Articular chondrocyte of knee joint (primary cell): ENCODE data around the gene ITFG2. TPM values are rescaled to one million over a fixed set of nuclear protein-coding genes. Genes with fewer than 3 reads are reported as not detected.

Source experiments
- total RNA-seq: library from RNA; depleted of rRNA; stranded (reverse); fragments of >200 nt; gene quantifications from 2 replicates; pipeline ENCODE4 v1.2.3, GENCODE V29; 2012

ITFG2 gene
- total RNA-seq = 17.2 and 20.0 TPM in 2 replicates

GRCh38 chr12:2812290-2813213 lies at the start of gene ITFG2:
ITFG2 (plus strand) TSS chr12:2812668; CDS start chr12:2812761, 93 bp downstream.

GRCh38 chr12:2794736-2795289 lies 17.7 kb upstream of the ITFG2 start, which contains the start of gene FKBP4:
FKBP4 (plus strand) TSS chr12:2794970; CDS start chr12:2795140, 170 bp downstream.

DNA sequence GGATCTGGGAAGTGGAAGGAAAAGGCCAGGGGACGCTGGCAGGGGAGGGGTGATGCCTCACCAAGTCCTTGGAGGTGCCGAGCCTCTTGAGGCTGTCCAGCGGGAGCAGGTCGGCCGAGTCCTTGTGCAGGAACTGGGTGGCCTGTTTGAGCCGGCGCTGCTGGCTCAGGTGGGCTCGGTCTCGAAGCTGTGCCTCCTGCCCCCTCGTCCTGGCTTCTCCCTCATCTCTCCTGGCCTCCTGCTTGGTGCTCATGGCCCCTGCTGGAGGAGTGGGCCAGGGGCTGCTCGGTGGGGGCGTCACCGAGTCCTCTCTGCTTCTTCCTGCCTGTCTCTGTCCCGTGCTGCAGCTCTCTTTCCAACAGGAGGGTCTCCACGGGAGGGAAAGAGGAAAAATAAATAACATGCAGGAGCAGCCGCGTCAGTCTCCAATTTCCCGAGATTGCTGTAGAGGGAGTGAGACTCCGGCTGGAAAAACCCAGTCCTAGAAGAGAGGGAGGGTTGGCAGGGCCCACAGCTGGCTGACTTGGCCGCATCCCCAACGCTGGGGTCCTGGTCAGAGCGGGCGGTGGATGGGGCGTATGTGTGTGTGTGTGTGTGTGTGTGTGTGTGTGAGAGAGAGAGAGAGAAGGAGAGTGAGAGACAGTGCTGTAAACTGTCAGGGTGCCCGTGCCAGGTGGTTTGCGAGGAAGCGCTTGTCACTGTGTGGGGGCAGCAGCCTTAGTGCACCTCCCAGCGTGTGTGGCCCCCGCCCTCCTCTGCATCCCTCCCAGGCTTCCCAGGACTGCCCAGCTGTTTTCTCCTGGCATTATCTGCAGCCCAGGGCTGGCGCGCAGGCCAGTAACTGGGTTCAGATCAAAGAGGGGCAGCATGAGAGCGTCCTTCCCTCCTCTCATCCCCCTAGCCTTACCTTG lies 22.4 kb downstream of the ITFG2 start, which contains the start of gene NRIP2:
NRIP2 (minus strand) TSS at position 455 of the 911 bp plus-strand sequence; CDS start at position 403, 52 bp downstream.

GRCh38 chr12:2857021-2857431 lies 44.6 kb downstream of the ITFG2 start, which contains the start of gene TEX52:
TEX52 (minus strand) TSS chr12:2857039; CDS start chr12:2857026, 13 bp downstream.

Other genes starting within 250 kb of the ITFG2 start
- 16.1 and 18.6 TPM in 2 replicates for gene FKBP4, start 17.7 kb upstream of the ITFG2 start, total RNA-seq
- gene NRIP2, start 22.4 kb downstream of the ITFG2 start, total RNA-seq = 0.26 and 0.43 TPM in 2 replicates
- not detected in 2 replicates for gene TEX52, start 44.4 kb downstream of the ITFG2 start, total RNA-seq
- gene FOXM1, start 64.5 kb downstream of the ITFG2 start, total RNA-seq = 14.8 and 17.6 TPM in 2 replicates
- gene RHNO1, start 64.6 kb downstream of the ITFG2 start, total RNA-seq = 27.7 and 31.1 TPM in 2 replicates
- 40.1 and 44.6 TPM in 2 replicates for gene TULP3, start 78.2 kb downstream of the ITFG2 start, total RNA-seq
- gene TEAD4, start 146.7 kb downstream of the ITFG2 start, total RNA-seq = 12.3 and 17.2 TPM in 2 replicates